A549 (cell line): ENCODE data around the gene TM9SF4. TPM values are rescaled to one million over a fixed set of nuclear protein-coding genes. Genes with fewer than 3 reads are reported as not detected.

ENCODE experiments used
- ATAC-seq, 2 experiments: fragments of 200-7000 bp in 1 of 2; fragments of >200 bp in 1 of 2; cut with Nextera tagmentation in 1 of 2; cut with Tn5 transposase in 1 of 2; 3 replicates each; pipeline versions ENCODE4 v1.8.0 to v1.9.1; 2018 to 2020; ENCODE audit warnings: mild to moderate bottlenecking in 1 of 2, moderate library complexity in 1 of 2
- CTCF ChIA-PET: fragments of 300-600 bp; sonication (Branson Sonifier 250); formaldehyde crosslinking; extraction: SDS; loops from one replicate; lab custom pipeline; 2021; ENCODE audit warnings: antibody characterized with exemption, inconsistent platforms; lab: Yijun Ruan, JAX
- POLR2A ChIA-PET: fragments of 350-600 bp; formaldehyde crosslinking; extraction: SDS; loops from one replicate; lab custom pipeline; 2021; ENCODE audit warnings: antibody characterized with exemption, inconsistent platforms; lab: Yijun Ruan, JAX
- DNase-seq, 2 experiments: peaks; one replicate each; pipeline versions ENCODE4 v3.0.0 to v3.0.0-alpha.2; 2011 to 2016; ENCODE audit warnings: low read depth in 1 of 2, low spot score in 1 of 2
- FAIRE-seq: peaks from 2 replicates; lab custom pipeline; 2011; peaks lifted over from hg19 to GRCh38; lab: Jason Lieb, UNC
- H3K27ac ChIP-seq, 2 experiments: fragments of >200 bp; sonication (Bioruptor Twin); formaldehyde crosslinking; 3 replicates each; pipeline ENCODE4 v1.5.1; 2016 to 2017
- H3K4me1 ChIP-seq: fragments of >200 bp; sonication (Bioruptor Twin); formaldehyde crosslinking; 3 replicates; pipeline ENCODE4 v1.6.1; 2016
- H3K4me2 ChIP-seq: fragments of >200 bp; sonication (Bioruptor Twin); formaldehyde crosslinking; 3 replicates; pipeline ENCODE4 v1.6.1; 2016
- H3K4me3 ChIP-seq: fragments of >200 bp; sonication (Bioruptor Twin); formaldehyde crosslinking; 3 replicates; pipeline ENCODE4 v1.5.1; 2016
- H3K9me3 ChIP-seq: fragments of >200 bp; sonication (Bioruptor Twin); formaldehyde crosslinking; 3 replicates; pipeline ENCODE4 v1.6.1; 2016
- BCL3 ChIP-seq: fragments of >200 bp; sonication (Bioruptor Twin); formaldehyde crosslinking; IDR thresholded peaks from 3 replicates; pipeline ENCODE4 v1.6.1; 2016
- CEBPB ChIP-seq, 2 experiments: fragments of >200 bp in 1 of 2; sonication (Bioruptor Twin) in 1 of 2; formaldehyde crosslinking in 1 of 2; IDR thresholded peaks; 2 replicates each; pipeline ENCODE4 v1.6.1; 2012 to 2016
- CHD2 ChIP-seq: fragments of 150-350 bp; IDR thresholded peaks from 2 replicates; pipeline ENCODE4 v1.6.1; 2014; ENCODE audit warnings: low read length; ENCODE audit not compliant: partially characterized antibody
- CTCF ChIP-seq: fragments of >200 bp; sonication (Bioruptor Twin); formaldehyde crosslinking; IDR thresholded peaks from 3 replicates; pipeline ENCODE4 v1.5.1; 2016
- ELK1 ChIP-seq: fragments of 150-350 bp; IDR thresholded peaks from 2 replicates; pipeline ENCODE4 v1.6.1; 2014; ENCODE audit warnings: low read depth, mild to moderate bottlenecking, low read length
- GATA3 ChIP-seq: IDR thresholded peaks from 2 replicates; pipeline ENCODE4 v1.6.1; 2012; ENCODE audit warnings: borderline replicate concordance
- HDAC2 ChIP-seq: fragments of 200-600 bp; sonication (generic); IDR thresholded peaks from 2 replicates; pipeline ENCODE4 v1.6.1; 2016
- HOXB5 ChIP-seq: fragments of 250-450 bp; sonication (Bioruptor Pico); IDR thresholded peaks from 2 replicates; pipeline ENCODE4 v1.5.0; 2020; ENCODE audit warnings: mild to moderate bottlenecking, moderate library complexity
- JUNB ChIP-seq: fragments of >200 bp; sonication (Bioruptor Twin); formaldehyde crosslinking; IDR thresholded peaks from 2 replicates; pipeline ENCODE4 v1.6.1; 2016
- KDM1A ChIP-seq: fragments of 200-600 bp; sonication (generic); IDR thresholded peaks from 2 replicates; pipeline ENCODE4 v1.6.1; 2016; ENCODE audit warnings: low read depth, mild to moderate bottlenecking
- KDM5A ChIP-seq: fragments of 200-600 bp; sonication (generic); IDR thresholded peaks from 2 replicates; pipeline ENCODE4 v1.6.1; 2016; ENCODE audit warnings: antibody characterized with exemption, mild to moderate bottlenecking
- MAX ChIP-seq: IDR thresholded peaks from 2 replicates; pipeline ENCODE4 v1.6.1; 2012
- NPAS2 ChIP-seq: fragments of 250-450 bp; sonication (Bioruptor Pico); IDR thresholded peaks from 2 replicates; pipeline ENCODE4 v1.8.0; 2022; ENCODE audit warnings: mild to moderate bottlenecking, moderate library complexity, borderline replicate concordance
- NR3C1 ChIP-seq: fragments of >200 bp; sonication (Bioruptor Twin); formaldehyde crosslinking; IDR thresholded peaks from 3 replicates; pipeline ENCODE4 v1.6.1; 2017
- RAD21 ChIP-seq, 2 experiments: fragments of >200 bp in 1 of 2; sonication (Bioruptor Twin) in 1 of 2; formaldehyde crosslinking in 1 of 2; IDR thresholded peaks in 1 of 2; conservative IDR thresholded peaks in 1 of 2; 2 replicates in 1 of 2; 3 replicates in 1 of 2; pipeline ENCODE4 v1.6.1; 2012 to 2018; ENCODE audit warnings: inconsistent platforms in 1 of 2
- SMC3 ChIP-seq: fragments of >200 bp; sonication (Bioruptor Twin); formaldehyde crosslinking; IDR thresholded peaks from 3 replicates; pipeline ENCODE4 v1.6.1; 2018; ENCODE audit warnings: inconsistent platforms
- SREBF2 ChIP-seq: fragments of 450-650 bp; IDR thresholded peaks from 2 replicates; pipeline ENCODE4 v1.6.1; 2014; ENCODE audit warnings: mild to moderate bottlenecking, moderate library complexity
- ZFP36 ChIP-seq: fragments of 450-650 bp; IDR thresholded peaks from 2 replicates; pipeline ENCODE4 v1.6.1; 2014; ENCODE audit warnings: borderline replicate concordance; ENCODE audit not compliant: partially characterized antibody
- WGBS: methylation state at CpG from one replicate; pipeline ENCODE4 v1.1.6; 2017; ENCODE audit errors: missing lambda C conversion rate; 5-methylcytosine and 5-hydroxymethylcytosine counted together
- polyA plus RNA-seq, 4 experiments: library from polyadenylated mRNA; depleted of rRNA in 3 of 4; stranded (reverse); fragments of >200 nt; fragmentation: RNase III in 1 of 4; extraction: RNeasy Plus Mini Kit Qiagen cat#74134 plus additional on column Dnase treatment in 1 of 4; gene quantifications; 2 replicates in 3 of 4; 3 replicates in 1 of 4; pipeline ENCODE4 v1.2.3, GENCODE V29; 2011 to 2017

The TM9SF4 gene
- polyA plus RNA-seq, 2 of the 4 experiments (the other 2 are of a cell fraction) = 52.3 to 60.0 TPM

- CTCF ChIA-PET = interaction anchor here (1.2 to 11.5 kb wide), 10 partner anchors 9 to 266 kb away, joined by 3 to 106 read pairs (median 9); partner anchors contain the start of gene TM9SF4
- Histone ChIP-seq H3K4me1 (no peaks in the 10 kb centered on the region), H3K4me3 (no peak overlapping the region), H3K27ac (no peak overlapping the region), H3K9me3 (no peaks in the 10 kb centered on the region), H3K4me2 (no peak overlapping the region)
- POLR2A ChIA-PET = no interaction called here
- FAIRE-seq (no peak), ATAC-seq (no peak), DNase-seq (no peak)
- no peak for TF ChIP-seq NPAS2 (CRISPR knock-in tag)
- peak; percentile 67 for TF ChIP-seq ZFP36
- 18% methylated on average over 5 of the region's 5 CpGs for WGBS
Measured at GRCh38 chr20:32089637-32090362, 19.7 kb upstream of the TM9SF4 start.

- no peaks in the 10 kb centered on the region for H3K9me3 ChIP-seq
- POLR2A ChIA-PET = no interaction called here
- TF ChIP-seq SMC3 (peak; percentile 76), MAX (no peak), CTCF (peak; percentile 83), RAD21 (conservative IDR thresholded peaks at IDR 0.05 in 1 of 2, IDR thresholded peaks at IDR 0.05 in 1 of 2) (peak; percentile 70 to 71), NR3C1 (no peak)
- no peaks in the 10 kb centered on the region for H3K4me1 ChIP-seq
- ATAC-seq = peak; percentile 70 to 94
- DNase-seq = peak; percentile 63 to 77
- 0 out of 6 replicates have a peak overlapping the region, but pooled peaks of 1 of the 2 experiments have one; percentile 20 for H3K27ac ChIP-seq
- CTCF ChIA-PET = interaction anchor here (0.6 to 11.5 kb wide), 46 partner anchors 9 to 282 kb away, joined by 3 to 106 read pairs (median 4); partner anchors contain the start of genes PDRG1 and TM9SF4
- 1% methylated on average over 7 of the region's 7 CpGs for WGBS
- no peak overlapping the region for H3K4me2 ChIP-seq
- no peak for FAIRE-seq
- no peak overlapping the region for H3K4me3 ChIP-seq
Measured at GRCh38 chr20:32091888-32092346, 17.6 kb upstream of the TM9SF4 start.

GRCh38 chr20:32098786-32099185 is 10.7 kb upstream of the TM9SF4 start:
- Histone ChIP-seq H3K9me3 (no peaks in the 10 kb centered on the region), H3K4me3 (no peak overlapping the region), H3K27ac (no peak overlapping the region), H3K4me2 (no peak overlapping the region), H3K4me1 (no peaks in the 10 kb centered on the region)
- CTCF ChIA-PET = interaction anchor here (1.0 to 1.5 kb wide), 3 partner anchors 11 to 67 kb away, joined by 4 to 6 read pairs (median 4); partner anchors contain the start of gene TM9SF4
- no peak for ATAC-seq
- no peak for DNase-seq
- TF ChIP-seq CTCF (no peak), SREBF2 (no peak), BCL3 (no peak), ZFP36 (no peak), GATA3 (no peak), CHD2 (no peak), SMC3 (no peak), KDM1A (no peak), KDM5A (no peak), JUNB (no peak), HOXB5 (CRISPR knock-in tag) (no peak), ELK1 (no peak), HDAC2 (no peak), CEBPB (IDR thresholded peaks at IDR 0.05) (no peak)
- POLR2A ChIA-PET = no interaction called here
- FAIRE-seq = no peak
- 59% methylated on average over 5 of the region's 6 CpGs for WGBS
